ENCODE data around the gene ANO10. TPM values are rescaled to one million over a fixed set of nuclear protein-coding genes. Genes with fewer than 3 reads are reported as not detected.
A peak's percentile ranks its signal among the peaks of the same experiment; 100 is the strongest.

ANO10 gene
- total RNA-seq, 1 donor from 2014 or later: 25.1 TPM

DNA sequence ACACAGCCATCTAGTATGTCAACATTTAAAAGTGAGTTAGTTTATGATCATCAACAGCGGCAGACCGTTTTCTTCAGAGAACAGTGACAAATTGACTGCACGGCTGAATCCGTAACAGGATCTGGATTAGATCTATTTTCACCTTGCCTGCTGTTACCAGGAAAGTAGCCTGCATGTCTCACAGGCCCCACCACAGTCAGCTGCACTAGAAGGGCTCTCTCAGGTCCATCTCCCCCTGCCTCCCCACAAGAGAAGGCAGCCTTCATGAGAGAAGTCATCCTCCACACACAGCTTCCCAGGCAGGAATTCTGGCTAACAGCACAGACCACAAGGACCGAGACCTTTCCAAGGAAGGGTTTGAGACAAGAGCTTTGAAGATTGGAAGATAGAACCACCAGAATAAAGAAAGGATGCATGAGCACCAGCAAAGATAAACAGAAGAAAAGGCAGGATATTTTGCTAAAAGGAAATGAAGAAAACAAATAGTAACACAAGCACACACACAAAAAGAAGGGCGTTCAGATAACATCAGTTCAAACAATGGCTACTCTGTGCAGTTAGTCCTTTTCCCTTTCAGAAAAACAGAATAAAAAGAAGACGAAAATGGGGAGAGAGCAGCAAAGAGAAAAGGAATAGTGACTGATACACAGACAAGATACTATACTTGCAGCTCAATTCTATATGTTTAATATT, 208.0 kb downstream of the ANO10 start:
- DNase-seq: no peak

DNA sequence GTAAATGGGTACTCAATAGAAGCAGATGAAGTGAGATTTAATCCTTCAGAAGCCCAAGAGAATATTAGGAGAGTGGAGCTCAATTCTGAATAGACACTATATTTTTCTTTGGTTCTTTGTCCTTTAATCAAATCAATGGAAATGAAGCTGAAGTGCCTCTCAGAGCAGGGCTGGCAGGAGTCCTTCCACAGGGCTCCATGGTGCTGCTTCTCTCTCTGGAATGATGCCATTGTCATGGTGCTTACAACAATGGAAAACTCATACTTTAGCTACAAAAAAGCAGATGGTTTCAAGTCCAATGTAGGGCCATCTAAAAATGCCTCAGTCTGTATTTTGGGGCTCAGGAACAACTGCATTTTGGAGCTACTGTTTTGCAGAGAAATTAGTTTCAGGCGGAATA, 210.4 kb downstream of the ANO10 start:
- no peak for DNase-seq

DNA sequence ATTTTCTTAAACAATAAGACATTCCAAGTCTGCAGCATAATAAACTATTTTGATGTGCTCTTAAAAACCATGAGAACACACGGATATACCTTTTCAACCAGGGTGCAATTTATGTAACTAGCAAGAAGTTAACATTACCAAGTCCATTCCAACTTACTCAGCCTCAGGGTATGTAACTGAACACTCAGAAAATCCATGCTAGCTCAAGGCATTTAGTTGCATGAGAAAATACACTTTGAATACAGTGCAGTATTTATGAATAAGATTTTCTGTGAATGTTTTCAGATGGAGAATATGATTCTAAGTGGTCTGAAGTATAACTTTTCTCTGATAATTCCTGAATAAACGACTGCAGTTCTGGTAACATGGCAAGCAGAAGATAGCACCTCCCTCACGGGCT, 211.2 kb downstream of the ANO10 start:
- DNase-seq: no peak

DNA sequence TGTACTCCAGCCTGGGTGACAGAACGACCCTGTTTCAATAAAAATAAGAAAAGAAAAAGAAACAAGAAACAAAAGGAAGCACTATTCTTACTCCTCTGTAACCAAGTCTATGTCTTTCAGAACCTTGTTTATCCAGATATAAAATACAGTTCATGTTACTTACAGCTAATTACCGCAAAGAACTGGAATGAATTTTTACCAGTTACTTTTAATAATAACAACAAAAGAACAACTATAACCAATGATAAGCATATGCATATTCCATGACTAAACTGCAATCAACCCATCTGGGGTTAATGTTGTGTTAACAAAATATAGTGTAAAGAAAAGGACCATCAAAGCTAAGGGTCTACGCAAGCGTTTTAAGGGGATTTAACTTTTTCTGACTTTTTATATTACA, 212.3 kb downstream of the ANO10 start:
- no peak for DNase-seq

DNA sequence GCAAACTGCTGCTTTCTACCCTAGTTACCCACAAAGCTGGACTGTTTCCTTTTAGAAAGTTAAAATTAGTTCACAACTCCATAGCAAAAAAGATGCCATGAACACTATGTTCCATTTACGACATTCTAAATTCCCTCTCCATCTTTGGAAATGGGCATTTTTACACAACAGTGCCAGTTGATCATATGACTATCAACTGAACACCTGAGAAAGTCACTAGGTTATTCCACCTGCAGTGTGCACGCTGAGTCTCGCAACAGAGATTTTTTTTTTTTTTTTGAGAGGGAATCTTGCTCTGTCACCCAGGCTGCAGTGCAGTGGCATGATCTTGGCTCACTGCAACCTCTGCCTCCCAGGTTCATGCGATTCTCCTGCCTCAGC, 215.2 kb downstream of the ANO10 start:
- DNase-seq: no peak

DNA sequence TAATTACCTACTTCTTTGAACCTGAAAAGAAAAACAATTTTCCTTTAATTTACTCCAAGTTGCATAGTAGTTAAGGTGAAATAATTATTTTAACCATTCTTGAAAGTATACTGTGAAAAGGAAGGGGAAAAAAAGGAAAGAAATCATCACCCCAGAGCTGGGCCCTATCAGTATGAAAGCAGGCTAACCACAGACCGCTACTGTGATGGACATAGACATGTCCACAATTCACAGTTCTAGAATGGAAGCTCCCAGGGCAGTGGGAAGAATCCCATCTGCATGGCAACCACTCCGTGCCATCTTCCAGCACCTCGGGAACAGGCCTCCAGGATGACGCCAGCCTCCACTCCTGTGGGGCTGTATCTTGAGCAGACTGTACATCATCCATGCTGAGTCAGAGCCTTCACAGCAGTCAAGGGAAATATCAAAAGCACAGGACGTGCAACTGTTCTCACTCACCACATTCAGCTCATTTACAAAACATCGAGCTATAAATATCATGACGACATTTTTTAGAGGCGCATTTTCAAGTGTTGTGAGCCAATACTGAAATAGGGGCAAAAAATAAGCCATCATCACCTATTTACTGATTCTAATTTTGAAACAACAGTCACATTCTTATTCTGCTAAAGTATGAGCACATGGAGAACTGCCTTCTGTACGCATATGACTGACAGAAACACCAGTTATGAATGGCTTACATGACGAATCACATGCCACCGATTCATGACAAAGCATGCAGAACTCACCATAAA, 215.7 kb downstream of the ANO10 start:
- DNase-seq: no peak

DNA sequence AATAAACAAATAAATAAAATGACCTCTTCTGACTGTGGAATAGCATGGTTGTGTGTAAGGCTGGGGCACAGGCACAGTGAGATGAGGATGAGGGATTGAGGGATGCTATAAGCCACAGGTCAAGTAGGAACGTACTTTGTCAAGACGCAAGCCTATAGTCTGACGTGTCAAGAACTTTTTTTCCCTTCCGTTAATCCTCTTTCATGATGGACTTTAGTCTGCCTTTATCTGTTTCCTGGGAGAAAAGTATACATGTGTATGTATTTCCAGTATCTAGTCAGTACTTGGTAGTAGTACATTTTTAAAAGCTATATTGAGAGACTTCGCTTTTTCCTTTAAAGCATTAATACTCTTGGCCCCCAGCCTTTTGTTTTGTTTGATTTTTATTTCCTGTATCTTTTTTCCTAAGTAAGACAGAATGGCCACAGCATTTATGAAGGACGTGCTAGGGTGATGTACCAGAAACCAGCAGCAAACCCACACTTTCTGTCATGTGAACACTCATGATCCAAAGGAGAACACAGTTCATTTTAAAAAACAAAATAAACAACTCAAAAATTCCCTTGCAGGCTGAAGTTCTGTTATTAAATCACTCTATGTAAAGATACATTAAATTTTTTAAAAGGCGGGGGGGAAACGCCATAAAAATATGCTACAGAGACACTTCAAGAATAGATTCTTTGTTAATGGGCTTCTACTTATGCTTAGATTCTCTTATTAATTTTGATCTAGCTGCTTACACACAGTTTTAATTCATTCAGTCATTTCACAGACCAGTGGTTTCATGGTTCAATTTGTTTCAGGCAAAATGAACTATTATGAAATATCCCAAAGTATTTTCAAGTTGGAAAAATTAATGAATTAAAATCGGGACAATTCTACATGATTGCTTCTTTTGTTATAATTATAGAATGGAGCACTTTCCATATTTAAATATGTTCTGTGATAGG, 220.8 kb downstream of the ANO10 start:
- no peak for DNase-seq

DNA sequence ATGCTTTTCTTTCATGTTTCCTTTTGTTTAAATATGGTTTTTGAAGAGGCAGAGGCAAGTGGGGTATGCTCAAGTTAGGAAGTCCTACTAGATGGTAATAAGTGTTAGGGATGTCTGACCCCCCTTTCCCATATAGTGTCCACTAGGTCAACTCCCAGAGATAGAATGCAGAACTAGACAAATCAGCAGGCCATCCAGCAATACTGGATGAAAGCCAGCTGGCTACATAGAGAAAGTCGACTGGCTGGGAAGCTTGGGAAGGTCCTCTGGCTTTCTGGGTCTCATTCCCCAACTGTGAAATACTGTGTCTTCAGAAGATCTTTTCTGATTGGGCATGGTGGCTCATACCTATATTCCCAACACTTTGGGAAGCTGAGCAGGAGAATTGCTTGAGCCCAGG, 221.6 kb downstream of the ANO10 start:
- no peak for DNase-seq

DNA sequence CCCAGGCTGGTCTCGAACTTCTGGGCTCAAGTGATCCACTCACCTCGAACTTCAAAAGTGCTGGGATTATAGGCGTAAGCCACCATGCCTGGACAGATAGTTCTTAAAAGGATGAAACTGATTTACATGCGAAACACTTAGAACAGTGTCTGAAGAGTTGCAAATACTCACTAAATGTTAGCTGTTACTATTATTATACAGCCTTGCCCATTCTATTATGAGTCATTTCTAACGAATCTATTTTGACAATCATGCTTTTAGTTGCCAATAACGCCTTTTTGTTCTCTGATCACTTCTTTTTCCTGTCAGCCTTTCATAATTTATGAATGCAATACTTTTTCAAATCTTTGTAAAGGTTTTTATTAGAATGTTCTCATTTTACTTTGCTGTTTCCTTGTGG, 222.8 kb downstream of the ANO10 start:
- no peak for DNase-seq

DNA sequence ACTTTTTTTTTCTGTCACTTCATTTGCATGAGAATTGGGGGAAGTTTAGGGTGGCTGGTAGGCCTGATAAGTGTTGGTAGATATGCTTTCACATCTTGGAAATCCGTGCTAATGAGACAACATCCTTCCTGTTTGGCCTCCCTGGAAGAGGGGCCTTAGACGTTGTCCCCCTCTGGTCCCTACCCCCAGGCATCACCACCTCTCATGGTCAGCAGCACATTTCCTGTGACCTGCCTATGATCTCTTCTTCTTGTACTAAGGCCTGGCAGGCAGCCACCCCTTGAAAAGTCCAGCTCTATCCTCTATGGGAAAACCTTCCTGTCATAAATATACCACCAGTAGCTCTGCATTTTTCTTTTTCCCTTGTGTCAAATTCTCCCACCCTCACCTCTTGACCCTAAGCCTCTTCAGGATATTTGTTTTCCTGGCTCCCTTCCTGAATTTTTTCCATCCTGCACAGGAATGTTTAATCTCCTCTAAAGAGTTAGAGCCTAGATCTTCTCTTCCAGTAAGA, 227.7 kb downstream of the ANO10 start:
- peak; percentile 45 for DNase-seq

DNA sequence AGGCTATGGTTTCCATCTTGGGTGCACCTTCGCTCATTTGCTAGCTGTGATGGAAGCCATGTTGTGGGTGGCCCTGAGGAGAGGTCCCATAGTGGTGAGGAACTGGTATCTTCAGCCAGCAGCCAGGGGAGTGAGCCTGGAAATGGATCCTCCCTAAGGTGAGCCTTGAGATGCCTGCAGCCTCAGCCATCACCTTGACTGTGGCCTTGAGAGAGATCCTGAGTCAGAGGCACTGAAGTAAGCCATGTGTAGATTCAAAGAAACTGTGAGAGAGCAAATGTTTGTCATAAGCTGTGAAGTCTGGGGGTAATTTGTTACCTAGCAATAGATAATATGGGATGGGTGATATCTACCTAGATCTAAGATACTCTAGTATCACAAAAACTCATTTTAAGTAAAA, 230.2 kb downstream of the ANO10 start:
- no peak for DNase-seq

DNA sequence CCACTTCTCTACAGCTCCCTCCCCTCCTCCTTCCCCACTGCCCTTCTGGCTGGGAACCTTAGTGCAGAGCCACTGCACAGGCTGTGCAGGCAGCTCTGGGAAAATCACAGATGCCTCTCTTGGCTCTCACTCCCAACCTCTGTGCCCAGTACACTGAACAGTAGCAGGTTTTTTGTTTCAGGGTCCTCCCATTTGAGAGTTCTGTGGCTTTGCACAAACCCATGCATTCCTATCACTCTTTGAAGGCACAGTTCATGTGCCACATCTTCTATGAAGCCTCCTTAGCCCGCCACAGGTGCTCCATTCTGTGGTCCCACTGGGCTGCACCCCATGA, 231.6 kb downstream of the ANO10 start:
- DNase-seq: no peak

DNA sequence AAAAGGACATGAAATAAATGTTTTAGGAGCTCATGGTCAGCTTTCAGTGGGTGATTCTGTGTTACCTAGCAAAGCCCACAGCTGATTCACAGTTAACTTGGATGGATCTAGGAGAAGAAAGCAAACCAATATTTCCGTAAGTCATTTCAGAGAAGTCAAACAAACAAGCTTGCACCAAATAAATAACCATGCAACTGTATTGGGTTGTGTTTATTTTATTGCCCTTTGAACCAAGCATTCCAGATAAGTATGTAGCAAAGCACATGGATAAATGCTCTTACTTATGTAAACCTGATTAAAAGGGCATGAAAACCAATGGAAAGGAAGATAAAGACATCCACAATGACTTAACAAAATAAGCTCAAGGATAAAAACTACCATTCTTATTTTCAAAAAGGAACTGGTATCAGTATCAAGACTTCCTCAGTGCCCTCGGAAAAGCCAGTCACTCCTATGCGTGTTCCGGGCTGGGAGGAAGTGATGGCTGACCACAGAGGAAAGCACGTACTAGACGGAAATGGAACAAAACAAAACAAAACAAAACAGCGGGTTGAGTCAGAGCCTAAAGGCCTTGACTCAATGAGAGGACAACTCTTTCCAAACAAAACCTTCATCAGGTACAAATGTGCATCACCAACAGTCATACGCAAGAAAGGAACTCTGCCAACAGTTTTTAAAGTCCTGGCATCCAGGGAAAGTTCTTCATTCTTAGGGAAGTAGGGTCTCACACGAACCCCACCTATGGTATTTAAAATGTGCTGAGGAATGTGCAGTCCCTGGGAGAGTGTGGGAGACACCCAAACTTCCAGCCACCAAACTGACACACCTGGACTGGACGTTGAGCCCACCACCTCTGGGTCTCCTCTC, 232.2 kb downstream of the ANO10 start:
- peak; percentile 36 for DNase-seq

DNA sequence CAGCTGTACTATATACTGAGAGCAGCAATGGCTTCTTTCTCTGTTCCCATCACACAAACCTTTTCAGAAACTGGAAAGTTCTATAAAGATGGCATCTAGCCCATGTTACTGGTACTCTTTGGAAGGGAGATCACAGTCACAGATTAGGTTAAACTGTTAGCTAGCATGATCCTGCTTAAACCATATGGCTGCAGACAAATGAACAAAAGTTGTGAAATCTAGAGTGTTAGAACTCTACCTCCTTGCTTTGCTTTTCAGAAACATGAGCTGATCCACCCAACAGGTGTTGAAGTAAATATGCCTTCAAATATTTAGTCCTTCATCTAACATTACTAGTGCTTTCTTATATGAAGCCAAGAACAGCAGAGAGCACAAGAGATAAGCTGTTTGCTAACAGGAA, 232.9 kb downstream of the ANO10 start:
- DNase-seq: no peak

DNA sequence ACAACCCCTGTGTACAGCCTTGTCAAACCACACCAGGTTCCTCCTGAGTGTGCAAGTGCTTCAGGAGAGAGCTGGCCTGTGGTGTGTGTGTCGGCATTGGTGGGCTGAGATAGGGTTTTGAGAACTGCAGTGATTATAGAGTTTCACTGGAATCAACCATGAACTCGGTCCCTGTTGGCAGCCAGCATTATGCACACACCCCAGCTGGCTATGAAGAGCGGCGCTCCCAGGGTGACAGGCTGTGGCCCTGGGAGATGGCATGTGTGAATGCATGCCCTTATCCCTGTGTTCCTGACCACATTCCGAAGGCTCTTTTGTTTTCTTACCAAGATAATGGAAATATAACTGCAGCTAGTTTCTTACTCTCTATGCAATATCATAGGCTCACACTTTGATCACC, 233.6 kb downstream of the ANO10 start:
- no peak for DNase-seq

DNA sequence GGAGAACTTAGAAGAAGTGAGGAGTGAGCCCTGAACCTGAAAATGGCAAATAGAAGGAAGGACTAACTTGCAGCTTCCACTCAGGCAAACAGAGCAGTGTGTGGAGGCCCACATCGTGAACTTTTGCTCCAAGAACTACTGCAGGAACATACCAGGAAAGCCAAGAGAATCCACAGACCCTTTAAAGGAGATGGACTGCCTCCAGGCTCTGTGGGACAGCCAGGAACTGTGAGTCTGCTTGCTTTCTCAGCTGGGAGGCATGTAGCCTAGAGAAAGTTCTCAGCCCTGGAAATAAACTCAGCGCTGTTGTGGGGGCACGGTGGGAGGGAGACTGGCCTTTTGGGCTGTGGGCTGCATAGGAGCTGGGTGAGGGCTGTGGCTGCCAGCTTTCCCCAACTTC, 242.5 kb downstream of the ANO10 start:
- DNase-seq: no peak

DNA sequence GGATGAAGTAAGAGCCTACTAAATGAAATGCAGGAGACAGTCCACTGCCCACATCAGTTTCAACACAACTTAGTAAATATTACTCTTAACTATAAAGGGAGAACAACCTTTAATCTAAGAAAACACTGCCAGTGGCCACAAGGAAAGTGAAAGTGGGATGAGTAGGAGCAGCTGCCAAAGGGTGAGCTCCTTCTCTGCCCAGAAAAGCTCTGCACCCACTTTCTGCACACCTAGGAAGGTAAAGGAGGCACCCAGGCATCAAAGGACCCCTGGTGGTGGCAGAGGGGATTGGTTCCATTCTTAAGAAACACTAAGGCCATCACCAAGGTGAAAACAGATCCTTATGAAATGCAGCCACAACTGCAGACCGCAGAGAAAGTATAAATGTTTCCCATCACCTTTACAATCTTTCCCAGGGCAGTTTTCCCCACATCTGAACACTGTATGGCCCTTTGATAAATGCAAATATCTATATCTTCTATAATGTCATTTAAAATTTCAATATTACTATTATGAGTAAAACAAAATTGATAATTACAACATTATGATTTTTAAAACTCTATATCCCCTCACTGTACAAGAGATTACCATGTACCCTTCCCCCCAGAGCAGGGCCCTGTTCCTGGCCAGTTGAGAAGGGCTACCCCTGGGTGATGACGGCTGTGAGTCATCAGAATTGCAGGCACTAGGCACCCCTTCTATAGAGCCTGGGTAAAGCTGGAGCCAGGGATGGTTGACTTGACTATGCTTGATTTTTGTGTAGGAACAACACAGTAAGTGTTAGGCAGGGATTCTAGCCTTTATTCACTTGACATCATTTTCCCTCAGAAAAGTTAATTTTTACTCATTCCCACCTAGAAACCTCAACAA, 243.5 kb downstream of the ANO10 start:
- DNase-seq: no peak

DNA sequence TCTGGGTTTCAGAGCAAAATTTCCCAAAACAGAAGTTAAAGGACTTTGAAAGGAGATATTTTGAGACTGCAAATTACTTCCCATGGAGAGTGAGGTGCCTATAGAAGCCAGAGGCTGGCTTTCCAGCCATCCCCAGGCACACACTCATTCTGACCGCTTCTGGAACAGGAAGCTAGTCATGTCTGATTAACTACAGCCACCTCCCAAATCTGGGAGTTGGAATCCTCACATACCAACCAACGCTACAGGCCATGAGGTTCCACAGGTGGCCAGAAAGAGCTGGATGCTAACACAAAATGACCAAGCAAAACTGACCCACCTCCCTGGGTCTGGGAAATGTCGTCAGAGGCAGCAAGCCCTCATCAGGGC, 248.3 kb downstream of the ANO10 start:
- DNase-seq: no peak

DNA sequence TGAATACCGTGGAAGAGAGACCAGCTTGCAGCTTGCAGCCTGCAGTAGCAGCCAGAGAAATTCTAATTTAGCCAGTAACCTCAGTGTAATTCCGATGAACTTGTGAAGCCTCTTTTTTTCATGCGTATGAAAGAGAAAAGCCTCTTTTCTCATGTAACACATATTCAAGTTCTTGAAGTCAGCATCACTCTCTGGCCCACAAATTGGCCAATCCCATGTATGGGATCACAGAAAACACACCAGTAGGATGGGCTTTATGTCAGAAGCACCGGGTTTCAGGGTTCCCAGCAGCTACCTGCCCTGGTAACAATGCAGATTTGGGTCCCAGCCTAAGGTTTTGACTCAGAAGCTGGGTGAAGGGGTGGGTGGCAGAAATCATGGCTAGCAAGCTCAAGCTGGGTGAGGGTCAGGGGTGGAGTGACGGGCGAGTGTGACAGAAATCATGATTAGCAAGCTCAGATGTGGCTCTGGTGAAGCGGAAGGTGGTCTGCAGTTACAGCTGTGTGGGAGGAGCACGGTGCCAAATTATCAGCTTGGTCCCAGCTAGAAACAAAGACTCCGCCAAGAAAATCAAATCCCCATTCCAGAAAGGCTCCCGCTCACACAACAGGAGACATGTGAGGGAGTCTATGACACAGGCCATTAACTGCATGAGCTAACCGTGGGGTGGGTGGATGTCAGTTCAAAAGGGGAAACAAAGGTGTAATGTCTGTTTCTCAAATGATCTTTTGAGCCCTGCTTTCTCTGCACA, 248.8 kb downstream of the ANO10 start:
- no peak for DNase-seq

Data from skin of body (tissue), 2 donors.